Prostate gland (tissue), 2 donors: ENCODE measurements around the gene FASTKD3.

Experiments used
- POLR2A ChIP-seq: fragments of 450-650 bp; IDR thresholded peaks from one replicate; pipeline ENCODE4 v1.6.1; 2016; ENCODE audit warnings: antibody characterized with exemption, mild to moderate bottlenecking
- POLR2AphosphoS5 ChIP-seq: sonication (generic); formaldehyde crosslinking; IDR thresholded peaks from one replicate; pipeline ENCODE4 v1.6.1; 2017; ENCODE audit warnings: antibody characterized with exemption
- TF ChIP-seq, protein P1 (sequence below), 4 experiments: fragments of 200-600 bp in 2 of 4; fragments of 450-650 bp in 2 of 4; sonication (generic) in 2 of 4; IDR thresholded peaks; 1 replicate in 3 of 4; 2 replicates in 1 of 4; pipeline ENCODE4 v1.5.1; 2016 to 2019; ENCODE audit warnings: antibody characterized with exemption in 4 of 4, mild to moderate bottlenecking in 2 of 4, moderate library complexity in 2 of 4

DNA sequence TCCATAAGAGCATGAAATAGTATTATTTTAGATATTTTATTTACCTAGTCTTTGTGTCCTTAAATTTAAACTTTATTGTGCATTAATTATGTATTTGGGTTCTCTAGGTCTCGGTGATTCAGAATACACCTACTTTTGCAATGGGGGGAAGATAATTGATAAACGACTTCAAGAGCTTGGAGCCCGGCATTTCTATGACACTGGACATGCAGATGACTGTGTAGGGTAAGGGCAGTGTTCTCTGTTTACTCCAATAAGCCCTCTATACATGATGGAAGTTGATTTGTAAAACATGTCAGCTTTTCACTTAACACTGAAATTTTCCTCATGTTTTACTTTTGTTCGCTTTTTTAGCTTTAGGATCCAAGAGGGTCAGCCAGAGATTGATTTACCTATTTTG lies 6.3 kb upstream of the FASTKD3 start:
- TF ChIP-seq, protein P1, sequence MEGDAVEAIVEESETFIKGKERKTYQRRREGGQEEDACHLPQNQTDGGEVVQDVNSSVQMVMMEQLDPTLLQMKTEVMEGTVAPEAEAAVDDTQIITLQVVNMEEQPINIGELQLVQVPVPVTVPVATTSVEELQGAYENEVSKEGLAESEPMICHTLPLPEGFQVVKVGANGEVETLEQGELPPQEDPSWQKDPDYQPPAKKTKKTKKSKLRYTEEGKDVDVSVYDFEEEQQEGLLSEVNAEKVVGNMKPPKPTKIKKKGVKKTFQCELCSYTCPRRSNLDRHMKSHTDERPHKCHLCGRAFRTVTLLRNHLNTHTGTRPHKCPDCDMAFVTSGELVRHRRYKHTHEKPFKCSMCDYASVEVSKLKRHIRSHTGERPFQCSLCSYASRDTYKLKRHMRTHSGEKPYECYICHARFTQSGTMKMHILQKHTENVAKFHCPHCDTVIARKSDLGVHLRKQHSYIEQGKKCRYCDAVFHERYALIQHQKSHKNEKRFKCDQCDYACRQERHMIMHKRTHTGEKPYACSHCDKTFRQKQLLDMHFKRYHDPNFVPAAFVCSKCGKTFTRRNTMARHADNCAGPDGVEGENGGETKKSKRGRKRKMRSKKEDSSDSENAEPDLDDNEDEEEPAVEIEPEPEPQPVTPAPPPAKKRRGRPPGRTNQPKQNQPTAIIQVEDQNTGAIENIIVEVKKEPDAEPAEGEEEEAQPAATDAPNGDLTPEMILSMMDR (IDR thresholded peaks at IDR 0.05), result no peak
- TF ChIP-seq POLR2A (no peak), POLR2AphosphoS5 (no peak)
